PC-9 (cell line): ENCODE measurements around the gene CSK. TPM values are rescaled to one million over a fixed set of nuclear protein-coding genes. Genes with fewer than 3 reads are reported as not detected.

Experiments
- BruUV-seq: library from RNA; stranded (reverse); fragments of 400-500 nt; replicated peaks from 2 replicates; lab custom pipeline; 2021; lab: Mats Ljungman, UMichigan
- CTCF ChIA-PET: fragments of 300-600 bp; sonication (Branson Sonifier 250); formaldehyde crosslinking; loops from one replicate; lab custom pipeline; 2022; ENCODE audit warnings: antibody characterized with exemption; lab: Charles Lee
- POLR2A ChIA-PET: fragments of 300-600 bp; sonication (Branson Sonifier 250); formaldehyde crosslinking; loops from one replicate; lab custom pipeline; 2022; ENCODE audit warnings: antibody characterized with exemption; ENCODE audit not compliant: unreplicated experiment; lab: Charles Lee
- DNase-seq, 2 experiments: peaks; one replicate each; pipeline versions ENCODE4 v3.0.0 to v3.0.0-alpha.2; 2015 to 2022; ENCODE audit warnings: mixed read lengths in 1 of 2
- H2AFZ ChIP-seq: fragments of 200-600 bp; sonication (generic); 2 replicates; pipeline ENCODE4 v1.8.1; 2017; ENCODE audit warnings: antibody characterized with exemption
- H3F3A ChIP-seq: fragments of 200-600 bp; sonication (generic); 2 replicates; pipeline ENCODE4 v1.8.1; 2017; ENCODE audit warnings: antibody characterized with exemption, mild to moderate bottlenecking, low read depth; ENCODE audit not compliant: insufficient read depth
- H3K27ac ChIP-seq: fragments of 200-600 bp; sonication (generic); 2 replicates; pipeline ENCODE4 v1.6.1; 2016; ENCODE audit warnings: mixed run types
- H3K27me3 ChIP-seq: fragments of 200-600 bp; sonication (generic); 2 replicates; pipeline ENCODE4 v1.6.1; 2016; ENCODE audit warnings: low read depth, mixed run types; ENCODE audit not compliant: insufficient read depth
- H3K36me3 ChIP-seq: fragments of 200-600 bp; sonication (generic); 2 replicates; pipeline ENCODE4 v1.6.1; 2016; ENCODE audit warnings: low read depth, mixed run types
- H3K4me1 ChIP-seq: fragments of 200-600 bp; sonication (generic); replicated peaks from 2 replicates; pipeline ENCODE4 v1.6.1; 2016; ENCODE audit warnings: mixed run types; ENCODE audit not compliant: insufficient read depth
- H3K4me2 ChIP-seq: fragments of 200-600 bp; sonication (generic); 2 replicates; pipeline ENCODE4 v1.6.1; 2017; ENCODE audit warnings: mixed run types
- H3K4me3 ChIP-seq: fragments of 200-600 bp; sonication (generic); 2 replicates; pipeline ENCODE4 v1.6.1; 2016; ENCODE audit warnings: mixed run types
- H3K79me2 ChIP-seq: fragments of 200-600 bp; sonication (generic); 2 replicates; pipeline ENCODE4 v1.6.1; 2017; ENCODE audit warnings: low read depth, mixed run types
- H3K9me2 ChIP-seq: fragments of 200-600 bp; sonication (generic); 2 replicates; pipeline ENCODE4 v1.8.1; 2017; ENCODE audit warnings: mild to moderate bottlenecking; ENCODE audit not compliant: insufficient read depth
- H3K9me3 ChIP-seq: fragments of 200-600 bp; sonication (generic); 2 replicates; pipeline ENCODE4 v1.8.1; 2016; ENCODE audit warnings: low read depth; ENCODE audit not compliant: insufficient read depth
- H4K20me1 ChIP-seq: fragments of 200-600 bp; sonication (generic); 2 replicates; pipeline ENCODE4 v1.8.1; 2017; ENCODE audit not compliant: insufficient read depth
- EZH2 ChIP-seq: fragments of 200-600 bp; sonication (generic); IDR thresholded peaks from 2 replicates; pipeline ENCODE4 v1.8.0; 2017; ENCODE audit warnings: antibody characterized with exemption, low read depth
- intact Hi-C: fragments of 100-400 bp; cut with micrococcal nuclease; formaldehyde crosslinking; loops from one replicate; pipeline ENCODE4 v1.10.0; 2022; ENCODE audit not compliant: unreplicated experiment
- total RNA-seq: library from RNA; stranded (reverse); gene quantifications from 2 replicates; pipeline ENCODE4 v1.2.3, GENCODE V29; 2021
- TF ChIP-seq, protein P1 (sequence below): fragments of 200-600 bp; sonication (generic); conservative IDR thresholded peaks from 2 replicates; pipeline ENCODE4 v1.6.1; 2017; ENCODE audit warnings: mixed run types, antibody characterized with exemption, mild to moderate bottlenecking, moderate library complexity

Gene CSK
- total RNA-seq, 1 experiment from 2014 or later, result 78.3 TPM

GRCh38 chr15:74746389-74746788, 35.5 kb upstream of the CSK start:
- intact Hi-C loops, result no loop called here
- H3K9me2 ChIP-seq, result no peaks in the 10 kb centered on the region
- ChIA-PET CTCF (no interaction called here), POLR2A (no interaction called here)
- peaks cover 19% of the 10 kb centered on the region; the same call in 1 of the 2 replicates for H3K27me3 ChIP-seq
- H3F3A ChIP-seq, result no peaks in the 10 kb centered on the region
- H3K27ac ChIP-seq, result no peak overlapping the region
- H3K4me3 ChIP-seq, result no peak overlapping the region
- H3K4me2 ChIP-seq, result no peak overlapping the region
- no peaks in the 10 kb centered on the region for H3K9me3 ChIP-seq
- no peak for DNase-seq
- TF ChIP-seq, protein P1, sequence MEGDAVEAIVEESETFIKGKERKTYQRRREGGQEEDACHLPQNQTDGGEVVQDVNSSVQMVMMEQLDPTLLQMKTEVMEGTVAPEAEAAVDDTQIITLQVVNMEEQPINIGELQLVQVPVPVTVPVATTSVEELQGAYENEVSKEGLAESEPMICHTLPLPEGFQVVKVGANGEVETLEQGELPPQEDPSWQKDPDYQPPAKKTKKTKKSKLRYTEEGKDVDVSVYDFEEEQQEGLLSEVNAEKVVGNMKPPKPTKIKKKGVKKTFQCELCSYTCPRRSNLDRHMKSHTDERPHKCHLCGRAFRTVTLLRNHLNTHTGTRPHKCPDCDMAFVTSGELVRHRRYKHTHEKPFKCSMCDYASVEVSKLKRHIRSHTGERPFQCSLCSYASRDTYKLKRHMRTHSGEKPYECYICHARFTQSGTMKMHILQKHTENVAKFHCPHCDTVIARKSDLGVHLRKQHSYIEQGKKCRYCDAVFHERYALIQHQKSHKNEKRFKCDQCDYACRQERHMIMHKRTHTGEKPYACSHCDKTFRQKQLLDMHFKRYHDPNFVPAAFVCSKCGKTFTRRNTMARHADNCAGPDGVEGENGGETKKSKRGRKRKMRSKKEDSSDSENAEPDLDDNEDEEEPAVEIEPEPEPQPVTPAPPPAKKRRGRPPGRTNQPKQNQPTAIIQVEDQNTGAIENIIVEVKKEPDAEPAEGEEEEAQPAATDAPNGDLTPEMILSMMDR, result no peak
- TF ChIP-seq EZH2, result no peak
- no peaks in the 10 kb centered on the region for H4K20me1 ChIP-seq
- H3K79me2 ChIP-seq, result no peaks in the 10 kb centered on the region
- H3K36me3 ChIP-seq, result no peaks in the 10 kb centered on the region
- no peak overlapping the region for H2AFZ ChIP-seq
- no TSS peak for BruUV-seq
- H3K4me1 ChIP-seq, result no peaks in the 10 kb centered on the region

DNA sequence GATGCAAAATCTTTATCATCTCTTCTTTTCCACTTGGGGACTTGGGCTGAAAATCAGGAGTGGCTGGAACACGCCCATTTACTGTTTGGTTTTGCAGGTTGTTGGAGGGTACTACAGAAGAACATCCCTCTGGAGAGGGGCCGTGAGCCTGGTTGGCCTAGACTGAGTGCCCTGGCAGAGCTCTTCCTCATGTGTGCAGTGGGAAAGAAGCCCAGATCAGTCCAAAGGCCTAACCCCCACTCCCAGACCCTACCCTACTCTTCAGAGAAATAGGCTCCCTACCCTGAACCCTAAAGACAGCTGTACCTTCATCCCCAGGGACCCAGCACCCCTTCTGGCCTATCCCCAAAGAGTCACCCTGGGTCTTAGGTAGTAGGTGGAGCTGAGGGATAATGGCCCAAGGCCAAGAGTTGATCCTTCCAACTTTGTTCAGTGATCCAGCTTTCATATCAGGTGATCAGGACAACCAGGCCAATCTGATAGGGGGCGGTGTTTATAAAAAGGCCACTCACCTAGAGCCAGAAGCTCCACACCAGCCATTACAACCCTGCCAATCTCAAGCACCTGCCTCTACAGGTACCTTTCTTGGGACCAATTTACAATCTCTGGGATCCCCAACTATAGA, 33.4 kb upstream of the CSK start, which contains the start of gene CYP1A2:
CYP1A2 (plus strand) TSS at position 524 of the 625 bp plus-strand sequence. CDS start 894 bp downstream, outside the sequence.
- no peak within 1 kb of the TSS for H3K4me3 ChIP-seq
- no peak for DNase-seq
- no peaks in the 10 kb centered on the region for H3K9me3 ChIP-seq
- no peaks in the 10 kb centered on the region for H3K79me2 ChIP-seq
- H3F3A ChIP-seq, result peaks cover 9% of the 10 kb centered on the region
- intact Hi-C loops, result no loop called here
- no TSS peak for BruUV-seq
- H3K27me3 ChIP-seq, result 0 out of 2 replicates have a peak, but pooled peaks cover 5% of the 10 kb centered on the region
- no peak for TF ChIP-seq EZH2
- TF ChIP-seq, protein P1, result no peak
- H3K36me3 ChIP-seq, result no peaks in the 10 kb centered on the region
- H3K4me2 ChIP-seq, result no peak within 1 kb of the TSS
- peaks cover 7% of the 10 kb centered on the region; the same call in 1 of the 2 replicates for H3K4me1 ChIP-seq
- POLR2A ChIA-PET, result interaction anchor here (0.6 kb wide), 1 partner anchor 132 kb away, joined by 3 read pairs; no protein-coding TSS in a partner anchor
- CTCF ChIA-PET, result interaction anchor here (0.5 kb wide), 1 partner anchor 16 kb away, joined by 3 read pairs; no protein-coding TSS in a partner anchor
- no peak within 1 kb of the TSS for H2AFZ ChIP-seq
- H3K27ac ChIP-seq, result no peak within 1 kb of the TSS
- H4K20me1 ChIP-seq, result no peaks in the 10 kb centered on the region
- H3K9me2 ChIP-seq, result no peaks in the 10 kb centered on the region

DNA sequence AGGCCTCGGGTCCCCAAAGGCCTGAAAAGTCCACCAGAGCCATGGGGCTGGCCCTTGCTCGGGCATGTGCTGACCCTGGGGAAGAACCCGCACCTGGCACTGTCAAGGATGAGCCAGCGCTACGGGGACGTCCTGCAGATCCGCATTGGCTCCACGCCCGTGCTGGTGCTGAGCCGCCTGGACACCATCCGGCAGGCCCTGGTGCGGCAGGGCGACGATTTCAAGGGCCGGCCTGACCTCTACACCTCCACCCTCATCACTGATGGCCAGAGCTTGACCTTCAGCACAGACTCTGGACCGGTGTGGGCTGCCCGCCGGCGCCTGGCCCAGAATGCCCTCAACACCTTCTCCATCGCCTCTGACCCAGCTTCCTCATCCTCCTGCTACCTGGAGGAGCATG, 32.0 kb upstream of the CSK start:
- H4K20me1 ChIP-seq, result no peaks in the 10 kb centered on the region
- no peaks in the 10 kb centered on the region for H3K36me3 ChIP-seq
- H3K4me1 ChIP-seq, result peaks cover 7% of the 10 kb centered on the region; the same call in 1 of the 2 replicates
- TF ChIP-seq, protein P1, result no peak
- no peak for TF ChIP-seq EZH2
- H3K27ac ChIP-seq, result no peak overlapping the region
- CTCF ChIA-PET, result no interaction called here
- no peak overlapping the region for H3K4me3 ChIP-seq
- no peaks in the 10 kb centered on the region for H3K27me3 ChIP-seq
- no peaks in the 10 kb centered on the region for H3K79me2 ChIP-seq
- peaks cover 9% of the 10 kb centered on the region for H3F3A ChIP-seq
- intact Hi-C loops, result no loop called here
- H3K9me3 ChIP-seq, result no peaks in the 10 kb centered on the region
- no peak overlapping the region for H2AFZ ChIP-seq
- DNase-seq, result no peak
- BruUV-seq, result no TSS peak
- no peaks in the 10 kb centered on the region for H3K9me2 ChIP-seq
- H3K4me2 ChIP-seq, result no peak overlapping the region
- POLR2A ChIA-PET, result no interaction called here
